ENCODE measurements around the gene ZNF837.
A peak's percentile ranks its signal among the peaks of the same experiment; 100 is the strongest.
"Not testable (repeated sequence)": the region's sequence is repeated elsewhere in the genome, so short reads cannot be mapped to it uniquely, and the experiment has no call there.

The ZNF837 gene

DNA sequence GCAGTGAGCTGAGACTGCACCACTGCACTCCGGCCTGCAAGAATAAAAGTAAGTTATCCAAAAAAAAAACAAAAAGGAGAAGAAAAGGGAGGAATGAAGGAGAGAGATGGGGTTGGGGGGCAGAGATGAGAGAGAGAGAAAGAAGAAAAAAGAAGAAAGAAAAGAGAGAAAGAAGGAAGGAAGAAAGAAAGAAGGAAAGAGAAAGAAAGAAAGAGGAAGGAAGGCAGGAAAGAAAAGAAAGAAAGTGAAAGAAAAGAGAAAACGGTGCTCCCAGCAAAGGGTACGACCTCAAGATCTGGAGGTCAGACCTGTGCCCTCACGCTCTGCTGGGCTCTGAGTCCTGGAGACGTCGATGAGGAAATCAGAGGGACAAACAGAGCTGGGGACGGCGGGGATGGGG, 31.2 kb downstream of the ZNF837 start:
- DNase-seq = no peak

DNA sequence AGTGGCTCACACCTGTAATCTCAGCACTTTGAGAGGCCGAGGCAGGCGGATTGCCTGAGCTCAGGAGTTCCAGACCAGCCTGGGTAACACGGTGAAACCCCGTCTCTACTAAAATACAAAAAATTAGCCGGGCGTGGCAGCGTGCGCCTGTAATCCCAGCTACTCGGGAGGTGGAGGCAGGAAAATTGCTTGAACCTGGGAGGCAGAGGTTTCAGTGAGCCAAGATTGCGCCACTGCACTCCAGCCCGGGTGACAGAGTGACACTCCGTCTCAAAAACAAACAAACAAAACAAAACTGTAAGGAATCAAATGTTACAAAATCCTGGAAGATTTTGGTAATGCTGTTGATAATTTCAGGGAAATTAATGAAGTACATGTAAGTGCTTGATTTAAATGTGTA, 32.8 kb downstream of the ZNF837 start:
- not testable (repeated sequence) for DNase-seq

DNA sequence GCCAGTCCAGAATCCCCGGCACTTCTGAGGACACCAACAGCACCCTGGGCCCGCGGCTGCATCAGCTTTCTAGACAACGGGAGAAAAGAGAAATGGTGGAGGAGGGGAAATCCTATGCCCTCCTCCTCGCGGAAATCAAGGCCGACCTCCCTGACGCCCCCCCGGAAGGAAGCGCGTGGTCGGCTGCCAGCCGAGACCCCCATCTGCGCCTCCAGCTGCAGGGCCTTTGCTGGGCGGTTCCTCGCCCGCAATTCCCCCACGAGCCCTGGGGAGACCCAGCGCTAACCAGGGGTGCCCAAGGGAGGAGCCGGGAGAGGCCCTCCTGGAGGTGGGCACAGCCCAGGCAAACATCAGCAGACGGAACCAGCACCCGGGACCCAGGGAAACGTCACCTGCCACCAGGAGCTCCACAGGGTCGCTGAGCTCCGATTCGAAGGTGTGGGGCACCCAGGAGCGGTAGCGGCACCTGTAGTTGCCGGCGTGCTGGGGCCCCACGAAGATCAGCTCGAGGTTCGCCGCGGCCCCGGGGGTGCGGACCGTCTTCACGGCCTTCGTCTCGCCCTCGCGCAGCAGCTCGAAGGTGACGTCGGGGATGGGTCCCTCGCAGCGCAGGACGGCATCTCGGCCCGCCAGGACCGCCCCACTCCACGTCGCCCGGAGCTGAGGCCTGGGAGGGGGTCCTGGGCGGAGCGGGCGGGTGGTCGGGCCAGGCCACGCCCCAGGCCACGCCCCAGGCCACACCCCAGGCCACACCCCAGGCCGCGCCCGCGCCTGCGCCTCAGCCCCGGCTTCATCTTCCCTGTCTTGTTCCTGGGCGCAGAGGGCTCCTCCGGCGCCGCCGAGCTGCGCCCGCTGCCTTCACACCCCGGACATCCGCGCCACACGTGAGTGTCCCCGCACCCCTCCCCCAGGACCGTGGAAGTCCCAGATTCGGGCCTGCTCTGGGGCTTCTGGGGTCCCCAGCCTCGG, 33.6 kb downstream of the ZNF837 start:
- peak; percentile 38 for DNase-seq

DNA sequence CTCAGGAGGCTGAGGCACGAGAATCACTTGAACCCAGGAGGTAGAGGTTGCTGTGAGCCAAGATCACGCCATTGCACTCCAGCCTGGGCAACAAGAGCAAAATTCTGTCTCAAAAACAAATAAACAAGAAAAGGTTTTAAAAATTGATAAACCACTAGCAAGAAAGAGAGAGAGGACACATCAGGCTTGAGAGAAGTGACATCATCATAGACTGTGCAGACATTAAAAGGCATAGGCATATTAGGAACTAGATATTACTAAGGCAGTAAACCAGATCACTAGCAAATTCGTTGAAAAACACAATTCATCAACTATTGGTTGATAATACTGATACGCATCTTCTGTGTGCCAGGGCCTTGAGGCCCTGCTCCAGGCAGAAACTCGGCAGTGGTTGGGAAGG, 35.3 kb downstream of the ZNF837 start:
- DNase-seq = no peak

DNA sequence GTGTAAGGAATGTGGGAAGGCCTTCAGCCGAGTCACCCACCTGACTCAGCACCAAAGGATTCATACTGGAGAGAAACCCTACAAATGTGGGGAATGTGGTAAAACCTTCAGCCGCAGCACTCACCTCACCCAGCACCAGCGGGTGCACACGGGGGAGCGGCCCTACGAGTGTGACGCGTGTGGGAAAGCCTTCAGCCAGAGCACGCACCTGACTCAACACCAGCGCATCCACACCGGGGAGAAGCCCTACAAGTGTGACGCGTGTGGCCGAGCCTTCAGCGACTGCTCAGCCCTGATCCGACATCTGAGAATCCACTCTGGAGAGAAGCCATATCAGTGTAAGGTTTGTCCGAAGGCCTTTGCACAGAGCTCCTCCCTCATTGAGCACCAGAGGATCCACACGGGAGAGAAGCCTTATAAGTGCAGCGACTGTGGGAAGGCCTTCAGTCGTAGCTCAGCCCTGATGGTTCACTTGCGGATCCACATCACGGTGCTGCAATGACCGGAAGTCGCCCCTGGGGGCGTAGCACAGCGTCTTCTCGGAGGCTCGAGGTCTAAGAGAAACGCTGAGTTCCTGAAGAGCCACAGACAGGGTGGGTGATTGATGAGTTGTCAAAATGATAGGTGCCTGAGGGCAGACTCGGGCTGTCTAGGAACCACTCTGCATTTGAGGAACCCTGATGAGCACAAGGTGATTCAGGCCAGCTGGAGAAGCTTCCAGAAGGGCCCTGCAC, 41.8 kb downstream of the ZNF837 start:
- DNase-seq = no peak

DNA sequence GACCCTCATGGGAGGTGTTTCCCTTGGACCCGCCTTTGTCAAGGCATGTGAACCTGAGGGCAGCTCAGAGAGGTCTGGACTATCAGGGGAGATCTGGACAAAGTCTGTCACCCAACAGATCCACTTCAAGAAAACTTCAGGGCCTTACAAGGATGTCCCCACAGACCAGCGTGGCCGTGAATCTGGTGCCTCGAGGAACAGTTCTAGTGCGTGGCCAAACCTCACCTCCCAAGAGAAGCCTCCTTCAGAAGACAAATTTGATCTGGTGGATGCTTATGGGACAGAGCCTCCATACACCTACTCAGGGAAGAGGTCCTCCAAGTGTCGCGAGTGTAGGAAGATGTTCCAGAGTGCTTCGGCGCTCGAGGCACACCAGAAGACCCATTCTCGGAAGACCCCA, 42.5 kb downstream of the ZNF837 start:
- DNase-seq = no peak

DNA sequence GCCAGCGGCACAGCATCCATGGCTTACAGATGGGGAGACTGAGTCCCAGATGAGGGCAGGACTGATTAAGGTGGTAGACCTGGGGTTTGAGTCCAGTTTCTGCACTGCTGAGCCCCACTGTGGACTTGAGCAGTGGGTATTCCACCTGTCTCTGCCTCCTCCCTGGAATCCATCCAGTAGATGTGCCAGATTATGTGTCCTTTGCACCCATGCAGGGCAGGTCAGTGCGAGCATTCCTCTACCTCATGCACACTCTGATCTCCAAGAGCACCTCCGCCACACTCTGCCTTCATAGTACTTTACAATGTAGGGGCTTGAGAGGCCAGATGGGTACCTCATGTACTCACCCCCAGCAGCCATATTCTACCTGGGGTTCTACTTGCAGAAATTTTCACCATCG, 44.0 kb downstream of the ZNF837 start:
- DNase-seq = no peak

DNA sequence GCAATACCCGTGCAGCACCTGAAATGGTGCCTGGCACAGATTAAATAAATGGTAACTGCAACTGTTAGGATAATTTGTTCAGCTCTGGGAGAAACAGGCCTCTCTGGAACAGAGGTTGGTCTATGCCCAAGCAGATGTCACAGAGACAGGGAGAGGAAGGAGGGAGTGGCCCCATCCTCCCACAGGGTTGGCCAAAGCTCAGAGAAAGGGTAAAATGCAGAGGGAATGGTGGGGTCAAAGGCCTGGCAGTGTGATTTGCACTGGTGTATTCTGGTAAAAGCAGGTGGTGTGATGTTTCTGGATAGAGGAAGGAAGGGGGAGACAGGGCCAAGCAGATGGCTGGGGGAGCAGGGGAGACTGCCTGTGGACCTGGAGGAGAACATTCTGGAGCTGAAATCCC, 44.6 kb downstream of the ZNF837 start:
- DNase-seq = no peak

DNA sequence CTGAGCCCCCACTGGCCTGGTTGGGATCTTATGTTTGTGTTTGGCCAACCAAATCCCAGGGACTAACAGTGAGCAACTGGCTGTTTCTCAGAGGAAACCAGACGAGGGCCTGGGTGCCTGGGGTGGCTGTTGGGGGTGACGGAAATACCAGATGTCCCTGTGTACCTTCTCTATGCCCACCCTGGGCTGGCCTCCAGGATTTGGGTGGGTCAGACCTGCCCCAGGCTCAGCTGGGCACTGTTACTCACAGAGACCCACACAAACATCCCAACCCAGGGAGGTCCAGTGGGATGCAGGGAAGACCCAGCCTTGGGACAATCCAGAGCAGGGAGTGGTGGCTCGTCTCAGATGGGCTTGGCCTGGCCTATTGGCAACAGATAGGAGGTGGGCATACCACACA, 45.2 kb downstream of the ZNF837 start:
- no peak for DNase-seq

DNA sequence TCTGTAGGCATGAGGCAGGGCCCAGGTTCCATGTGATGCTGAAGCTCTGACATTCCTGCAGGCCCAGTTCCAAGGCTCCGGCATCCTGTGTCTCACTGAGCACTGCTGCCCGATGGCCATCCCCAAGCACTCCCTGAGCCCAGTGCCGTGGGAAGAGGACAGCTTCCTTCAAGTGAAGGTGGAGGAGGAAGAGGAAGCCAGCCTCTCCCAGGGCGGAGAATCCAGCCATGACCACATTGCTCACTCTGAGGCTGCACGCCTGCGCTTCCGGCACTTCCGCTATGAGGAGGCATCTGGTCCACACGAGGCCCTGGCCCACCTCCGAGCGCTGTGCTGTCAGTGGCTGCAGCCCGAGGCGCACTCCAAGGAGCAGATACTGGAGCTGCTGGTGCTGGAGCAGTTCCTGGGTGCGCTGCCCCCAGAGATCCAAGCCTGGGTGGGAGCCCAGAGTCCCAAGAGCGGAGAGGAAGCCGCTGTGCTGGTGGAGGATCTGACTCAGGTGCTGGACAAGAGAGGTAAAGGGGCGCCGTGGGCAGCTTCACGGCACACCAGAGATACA, 46.1 kb downstream of the ZNF837 start:
- no peak for DNase-seq

DNA sequence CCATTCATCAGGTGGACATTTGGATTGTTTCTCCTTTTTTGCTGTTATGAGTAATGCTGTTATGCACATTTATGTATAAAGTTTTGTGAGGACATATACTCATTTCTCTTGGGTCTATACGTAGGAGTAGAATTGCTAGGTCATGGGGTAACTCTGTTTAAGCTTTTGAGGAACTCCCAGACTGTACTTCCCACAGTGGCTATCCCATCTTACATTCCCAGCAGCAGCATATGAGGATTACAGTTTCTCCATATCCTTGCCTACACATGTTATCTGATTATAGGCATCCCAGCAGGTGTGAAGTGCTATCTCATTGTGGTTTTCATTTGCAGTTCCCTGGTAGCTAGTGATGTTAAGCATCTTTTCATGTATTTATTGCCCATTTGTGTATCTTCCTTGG, 48.1 kb downstream of the ZNF837 start:
- no peak for DNase-seq

DNA sequence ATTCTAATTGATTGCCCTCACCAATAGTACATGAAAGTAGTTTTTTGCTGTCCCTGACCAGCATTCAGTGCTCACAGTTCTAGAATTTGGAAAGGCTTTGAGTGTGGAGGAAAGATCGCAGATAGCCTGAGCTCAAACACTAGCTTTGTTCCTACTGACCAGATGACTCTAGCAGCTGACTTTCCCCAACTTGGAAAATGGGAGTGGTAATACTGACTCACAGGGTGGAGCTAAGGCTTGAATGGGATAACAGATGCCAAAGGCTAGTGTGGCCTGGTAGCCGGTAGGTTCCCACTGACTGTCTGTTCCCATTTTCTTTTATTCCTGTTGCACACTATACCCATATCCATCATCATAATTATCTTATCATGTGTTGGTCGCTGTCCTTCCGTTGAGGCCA, 50.4 kb downstream of the ZNF837 start:
- no peak for DNase-seq

DNA sequence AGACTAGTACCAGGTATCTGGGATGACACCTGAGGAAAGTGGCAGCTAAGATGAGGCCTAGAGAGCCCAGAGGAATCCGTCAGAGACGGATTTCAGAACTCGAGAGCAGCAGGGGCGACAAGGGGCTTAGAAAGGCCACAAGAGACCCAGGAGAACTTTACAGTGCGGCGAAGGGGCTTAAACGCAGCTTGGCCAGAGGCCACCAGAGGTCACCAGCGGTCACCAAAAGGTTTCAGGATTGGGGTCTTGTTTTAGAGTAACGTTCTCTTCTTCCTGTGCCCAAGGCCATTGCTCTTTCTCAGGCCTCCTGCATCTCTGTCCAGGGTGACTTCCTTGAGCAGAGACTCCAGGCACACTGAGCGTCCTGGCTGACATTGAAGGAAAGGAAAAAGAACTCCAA, 51.8 kb downstream of the ZNF837 start:
- DNase-seq = no peak

DNA sequence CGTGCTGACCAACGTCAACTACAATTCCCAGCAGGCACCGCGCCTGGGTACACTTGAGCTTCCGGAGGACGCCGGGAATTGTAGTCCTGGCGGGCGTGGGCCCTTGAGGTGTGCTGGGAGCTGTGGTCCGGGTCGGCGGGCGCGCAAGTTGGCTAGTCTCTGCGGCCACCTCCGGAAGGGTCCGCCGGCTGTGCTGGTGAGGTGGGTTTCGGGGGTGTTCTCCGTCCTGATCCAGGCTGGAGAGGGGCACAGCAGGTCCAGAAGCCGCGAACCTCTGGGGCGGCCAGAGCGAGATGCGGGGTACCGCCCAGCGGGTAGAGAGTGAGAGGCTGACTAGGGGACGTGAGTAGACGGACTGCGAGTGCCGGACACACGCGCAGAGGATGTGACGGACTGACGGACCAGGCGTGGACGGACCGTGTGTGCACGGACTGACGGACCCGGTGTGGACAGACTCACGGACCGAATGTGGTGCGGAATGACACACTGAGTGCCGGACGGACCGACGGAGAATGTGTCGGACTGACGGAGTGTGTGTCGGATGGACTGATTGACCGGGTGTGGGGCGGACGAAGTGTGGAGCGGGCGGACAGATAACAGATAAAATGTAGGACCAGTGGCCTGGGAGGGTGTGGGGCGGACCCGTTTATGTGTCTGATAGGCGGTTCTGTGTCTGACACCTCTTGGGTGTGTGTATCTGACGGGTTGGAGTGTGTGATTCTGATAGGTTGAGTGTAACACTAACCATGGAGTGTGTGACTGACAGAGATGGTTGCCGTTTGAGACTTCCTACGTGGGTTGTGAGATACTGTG, 53.7 kb downstream of the ZNF837 start, which contains the start of gene ZSCAN22:
Gene ZSCAN22, plus strand, starts transcription at position 81 of the 813 bp plus-strand sequence. CDS start 7,809 bp downstream, outside the sequence.
- DNase-seq = peak; percentile 83

DNA sequence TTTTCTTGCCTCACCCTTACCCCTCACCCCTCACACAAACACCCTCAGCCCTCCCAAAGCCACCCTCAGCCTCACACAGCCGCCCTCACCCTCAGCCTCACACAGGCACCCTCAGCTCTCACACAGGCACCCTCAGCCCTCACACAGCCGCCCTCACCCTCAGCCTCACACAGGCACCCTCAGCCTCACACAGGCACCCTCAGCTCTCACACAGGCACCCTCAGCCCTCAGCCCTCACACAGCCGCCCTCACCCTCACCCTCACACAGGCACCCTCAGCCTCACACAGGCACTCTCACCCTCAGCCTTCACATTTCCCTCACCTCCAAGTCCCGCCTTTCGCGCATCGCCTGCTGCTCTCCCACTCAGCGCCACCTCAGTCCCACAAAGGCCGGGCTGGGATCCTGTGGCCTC, 54.3 kb downstream of the ZNF837 start:
- DNase-seq = no peak

DNA sequence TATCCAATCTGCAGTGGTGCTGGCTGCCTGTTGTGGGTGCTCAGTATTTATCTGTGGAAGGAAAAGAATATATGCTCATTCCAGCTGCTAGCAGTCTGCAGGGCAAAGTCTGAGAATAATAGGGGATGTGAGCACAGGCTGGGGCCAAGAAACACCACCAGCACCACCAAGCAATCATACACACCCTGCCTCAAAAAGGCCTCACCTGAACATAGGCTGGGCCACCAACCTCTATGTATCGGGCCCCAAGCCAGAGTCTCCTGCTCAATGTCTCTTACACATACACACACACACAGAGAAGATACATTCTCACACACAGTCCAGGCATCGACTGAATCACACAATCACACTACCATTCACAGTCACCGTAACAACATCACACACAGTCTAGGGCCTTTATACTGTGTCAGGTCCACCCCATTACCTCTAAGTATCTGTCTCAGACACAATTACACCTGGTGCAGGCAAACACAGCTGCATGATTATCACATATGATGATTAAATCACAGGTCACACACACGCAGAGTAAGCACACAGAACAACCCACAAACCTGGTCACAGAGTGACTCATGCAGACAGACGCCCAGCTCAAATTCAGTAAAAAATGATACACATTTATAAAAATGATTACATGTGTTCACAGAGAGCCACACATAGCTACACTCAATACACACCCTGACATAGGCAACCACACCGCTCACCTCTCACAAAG, 55.4 kb downstream of the ZNF837 start:
- DNase-seq = no peak

DNA sequence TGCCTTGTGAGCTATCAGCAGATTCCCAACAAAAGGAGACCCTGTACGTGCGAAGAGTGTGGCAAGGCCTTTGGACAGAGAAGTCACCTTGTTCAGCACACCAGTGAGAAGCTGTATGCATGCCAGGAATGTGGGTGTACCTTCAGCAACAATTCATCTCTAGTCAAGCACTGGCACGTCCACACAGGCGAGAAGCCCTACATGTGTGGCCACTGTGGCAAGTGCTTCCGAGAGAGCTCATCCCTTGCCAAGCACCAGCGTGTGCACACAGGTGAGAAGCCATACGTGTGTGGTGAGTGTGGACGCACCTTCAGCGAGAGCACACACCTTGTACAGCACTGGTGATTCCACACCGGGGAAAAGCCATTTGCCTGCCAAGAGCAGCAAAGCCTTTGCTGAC, 61.6 kb downstream of the ZNF837 start:
- no peak for DNase-seq

DNA sequence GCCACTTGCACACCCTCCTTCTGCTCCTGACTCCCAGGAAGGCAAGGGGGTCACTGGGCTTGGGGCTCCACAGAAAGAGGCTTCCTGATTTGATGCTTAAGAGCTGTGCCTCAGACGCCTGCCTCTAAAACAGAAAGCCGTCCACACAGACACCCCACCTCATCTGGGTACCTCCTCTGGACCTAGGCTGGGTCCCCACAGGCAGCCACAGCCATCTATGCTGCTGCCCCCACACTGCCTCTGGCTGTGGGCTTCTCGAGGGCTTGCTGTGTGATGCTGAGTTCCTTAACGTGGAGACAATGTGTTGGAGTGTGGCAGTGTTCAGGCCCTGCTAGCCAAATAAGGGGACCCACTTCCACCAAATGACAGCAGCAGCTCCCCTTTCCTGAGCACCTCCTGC, 62.5 kb downstream of the ZNF837 start:
- no peak for DNase-seq

All from DMS153 (cell line).